Activated CD8-positive, alpha-beta T cell treated with anti-CD3 and anti-CD28 coated beads for 36 hours (primary cell): ENCODE measurements around the gene CENATAC. TPM values are rescaled to one million over a fixed set of nuclear protein-coding genes. Genes with fewer than 3 reads are reported as not detected.

Source experiments
- ATAC-seq: fragments of 200-7000 bp; cut with Tn5 transposase; one replicate; pipeline ENCODE4 v1.10.0; 2021; ENCODE audit warnings: mild to moderate bottlenecking, moderate library complexity
- CTCF ChIA-PET: fragments of 350-600 bp; sonication (Branson Sonifier 250); formaldehyde crosslinking; loops from one replicate; lab custom pipeline; 2021; ENCODE audit warnings: antibody characterized with exemption; lab: Charles Lee
- POLR2A ChIA-PET: fragments of 350-600 bp; sonication (Branson Sonifier 250); formaldehyde crosslinking; loops from one replicate; lab custom pipeline; 2021; ENCODE audit warnings: antibody characterized with exemption; lab: Charles Lee
- DNase-seq: peaks from one replicate; pipeline ENCODE4 v3.0.0-alpha.2; 2020
- H3K27ac Mint-ChIP-seq: one replicate; pipeline ENCODE4 v1.8.0; 2021; ENCODE audit warnings: mild to moderate bottlenecking, mixed read lengths
- H3K27me3 Mint-ChIP-seq: one replicate; pipeline ENCODE4 v1.8.0; 2021; ENCODE audit warnings: mixed read lengths
- H3K36me3 Mint-ChIP-seq: one replicate; pipeline ENCODE4 v1.8.0; 2021; ENCODE audit warnings: low read depth, mixed read lengths
- H3K4me1 Mint-ChIP-seq: one replicate; pipeline ENCODE4 v1.8.0; 2021; ENCODE audit warnings: low read depth, mixed read lengths
- H3K4me3 Mint-ChIP-seq: one replicate; pipeline ENCODE4 v1.8.0; 2021; ENCODE audit warnings: mild to moderate bottlenecking, moderate library complexity, mixed read lengths
- H3K9me3 Mint-ChIP-seq: one replicate; pipeline ENCODE4 v1.8.0; 2021; ENCODE audit warnings: mixed read lengths
- CTCF ChIP-seq: fragments of 200-600 bp; IDR thresholded peaks from one replicate; pipeline ENCODE4 v1.8.0; 2022; ENCODE audit warnings: antibody characterized with exemption, mild to moderate bottlenecking
- intact Hi-C: fragments of 100-400 bp; cut with micrococcal nuclease; formaldehyde crosslinking; loops from one replicate; pipeline ENCODE4 v1.10.0; 2022
- total RNA-seq, 2 experiments: library from RNA; stranded (reverse); gene quantifications; one replicate each; pipeline ENCODE4 v1.2.3, GENCODE V29; 2021

Gene CENATAC
- total RNA-seq, 2 experiments from 2014 or later: 22.0 to 24.1 TPM

GRCh38 chr11:119006656-119007055 lies 8.7 kb downstream of the CENATAC start:
- Mint-ChIP-seq H3K36me3 (peaks cover 25% of the 10 kb centered on the region), H3K9me3 (no peaks in the 10 kb centered on the region), H3K4me3 (no peak overlapping the region), H3K4me1 (peaks cover 10% of the 10 kb centered on the region), H3K27me3 (no peaks in the 10 kb centered on the region), H3K27ac (peak overlapping the region; percentile 45)
- ChIA-PET POLR2A (interaction anchor here (1.0 kb wide), 1 partner anchor 9 kb away, joined by 3 read pairs; no protein-coding TSS in a partner anchor), CTCF (interaction anchor here (0.7 kb wide), 1 partner anchor 315 kb away, joined by 3 read pairs; no protein-coding TSS in a partner anchor)
- intact Hi-C loops: no loop called here
- DNase-seq (no peak), ATAC-seq (peak; percentile 37)
- TF ChIP-seq CTCF: no peak

GRCh38 chr11:119011476-119012053 lies 13.6 kb downstream of the CENATAC start:
- intact Hi-C loops: no loop called here
- Mint-ChIP-seq H3K27me3 (no peaks in the 10 kb centered on the region), H3K36me3 (peaks cover 53% of the 10 kb centered on the region), H3K9me3 (peaks cover 1% of the 10 kb centered on the region), H3K4me1 (peaks cover 35% of the 10 kb centered on the region), H3K27ac (peak overlapping the region; percentile 72), H3K4me3 (no peak overlapping the region)
- POLR2A ChIA-PET: interaction anchor here (1.6 kb wide), 1 partner anchor 8 kb away, joined by 6 read pairs; no protein-coding TSS in a partner anchor
- CTCF ChIA-PET: no interaction called here
- TF ChIP-seq CTCF: no peak
- ATAC-seq (no peak), DNase-seq (no peak)

GRCh38 chr11:119012629-119013170 lies 14.8 kb downstream of the CENATAC start:
- intact Hi-C loops: no loop called here
- Mint-ChIP-seq H3K27me3 (no peaks in the 10 kb centered on the region), H3K9me3 (peaks cover 1% of the 10 kb centered on the region), H3K4me3 (no peak overlapping the region), H3K27ac (peak overlapping the region; percentile 72), H3K36me3 (peaks cover 57% of the 10 kb centered on the region), H3K4me1 (peaks cover 31% of the 10 kb centered on the region)
- ATAC-seq: no peak
- ChIA-PET POLR2A (interaction anchor here (0.8 to 8.6 kb wide), 5 partner anchors 10 to 320 kb away, joined by 3 to 106 read pairs (median 4); partner anchors contain the start of genes CENATAC and SLC37A4), CTCF (interaction anchor here (0.8 to 0.9 kb wide), 2 partner anchors 83 to 100 kb away, joined by 3 read pairs; no protein-coding TSS in a partner anchor)
- no peak for TF ChIP-seq CTCF
- no peak for DNase-seq

GRCh38 chr11:119014209-119014924 lies 16.4 kb downstream of the CENATAC start:
- DNase-seq: no peak
- ChIA-PET POLR2A (interaction anchor here (0.6 to 8.6 kb wide), 8 partner anchors 12 to 107 kb away, joined by 3 to 106 read pairs (median 8); partner anchors contain the start of genes CENATAC, HINFP and SLC37A4), CTCF (interaction anchor here (5.0 kb wide), 1 partner anchor 16 kb away, joined by 20 read pairs; the partner anchor contains the start of gene SLC37A4)
- H3K4me1 Mint-ChIP-seq: peaks cover 31% of the 10 kb centered on the region
- peak overlapping the region; percentile 61 for H3K27ac Mint-ChIP-seq
- H3K9me3 Mint-ChIP-seq: peaks cover 1% of the 10 kb centered on the region
- no peaks in the 10 kb centered on the region for H3K27me3 Mint-ChIP-seq
- no peak overlapping the region for H3K4me3 Mint-ChIP-seq
- ATAC-seq: no peak
- no peak for TF ChIP-seq CTCF
- peaks cover 58% of the 10 kb centered on the region for H3K36me3 Mint-ChIP-seq
- intact Hi-C loops: no loop called here
